Measurements from ENCODE around the gene CHD9. TPM values are rescaled to one million over a fixed set of nuclear protein-coding genes. Genes with fewer than 3 reads are reported as not detected.
A peak's percentile ranks its signal among the peaks of the same experiment; 100 is the strongest.

The CHD9 gene
- total RNA-seq, 4 donors from 2014 or later: 97.2 to 141 (median 108) TPM

DNA sequence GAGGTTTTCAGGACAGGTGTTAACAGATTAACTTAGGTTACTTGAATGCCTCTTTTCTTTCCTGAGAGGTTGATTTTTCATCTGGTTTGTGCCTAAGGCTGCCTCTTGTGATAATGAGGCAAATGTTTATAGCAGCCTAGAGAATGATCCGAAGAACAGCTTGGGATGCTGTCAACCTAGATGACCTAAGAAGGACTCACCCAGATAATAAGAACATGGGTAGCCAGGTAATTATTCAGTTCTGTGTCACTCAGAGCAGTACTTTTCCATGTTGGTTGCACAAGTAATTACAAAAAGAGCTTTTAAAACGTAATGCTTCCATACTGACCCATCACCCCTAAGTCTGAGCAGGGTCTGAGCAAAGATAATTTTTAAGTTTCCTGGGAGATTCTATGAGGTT, 60.3 kb downstream of the CHD9 start:
- DNase-seq: no peak
- TF ChIP-seq, protein P1, sequence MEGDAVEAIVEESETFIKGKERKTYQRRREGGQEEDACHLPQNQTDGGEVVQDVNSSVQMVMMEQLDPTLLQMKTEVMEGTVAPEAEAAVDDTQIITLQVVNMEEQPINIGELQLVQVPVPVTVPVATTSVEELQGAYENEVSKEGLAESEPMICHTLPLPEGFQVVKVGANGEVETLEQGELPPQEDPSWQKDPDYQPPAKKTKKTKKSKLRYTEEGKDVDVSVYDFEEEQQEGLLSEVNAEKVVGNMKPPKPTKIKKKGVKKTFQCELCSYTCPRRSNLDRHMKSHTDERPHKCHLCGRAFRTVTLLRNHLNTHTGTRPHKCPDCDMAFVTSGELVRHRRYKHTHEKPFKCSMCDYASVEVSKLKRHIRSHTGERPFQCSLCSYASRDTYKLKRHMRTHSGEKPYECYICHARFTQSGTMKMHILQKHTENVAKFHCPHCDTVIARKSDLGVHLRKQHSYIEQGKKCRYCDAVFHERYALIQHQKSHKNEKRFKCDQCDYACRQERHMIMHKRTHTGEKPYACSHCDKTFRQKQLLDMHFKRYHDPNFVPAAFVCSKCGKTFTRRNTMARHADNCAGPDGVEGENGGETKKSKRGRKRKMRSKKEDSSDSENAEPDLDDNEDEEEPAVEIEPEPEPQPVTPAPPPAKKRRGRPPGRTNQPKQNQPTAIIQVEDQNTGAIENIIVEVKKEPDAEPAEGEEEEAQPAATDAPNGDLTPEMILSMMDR (IDR thresholded peaks at IDR 0.05): no peak
- TF ChIP-seq POLR2A (IDR thresholded peaks at IDR 0.05): no peak
- no peaks in the 10 kb centered on the region for H3K9me3 ChIP-seq
- no peak overlapping the region for H3K27ac ChIP-seq
- intact Hi-C loops (cut with DNase I): no loop called here
- no peak overlapping the region for H3K4me3 ChIP-seq (replicated peaks in 1 of 3)
- 96 to 98% methylated on average over 2 of the region's 2 CpGs for WGBS, 2 donors
- no peaks in the 10 kb centered on the region for H3K27me3 ChIP-seq
- peaks cover 0 to 16% of the 10 kb centered on the region in 2 donors for H3K4me1 ChIP-seq
- no peaks in the 10 kb centered on the region for H3K36me3 ChIP-seq

DNA sequence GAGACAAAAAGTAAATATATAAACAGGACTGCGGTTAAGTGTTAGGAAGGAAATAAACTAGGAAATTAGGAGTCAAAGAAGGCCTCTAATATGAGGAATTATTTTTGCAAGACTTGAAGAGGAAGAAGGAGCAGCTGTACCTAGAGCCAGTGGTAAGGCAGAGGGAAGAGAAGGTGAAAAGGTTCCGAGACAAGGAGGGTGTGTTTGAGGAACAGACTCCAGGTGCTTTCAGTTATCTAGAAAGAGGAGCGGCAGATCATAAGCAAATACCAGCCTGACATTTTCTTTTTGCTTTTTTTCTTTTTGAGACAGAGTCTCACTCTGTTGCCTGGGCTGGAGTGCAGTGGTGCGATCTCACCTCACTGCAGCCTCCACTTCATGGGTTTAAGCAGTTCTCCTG, 61.0 kb downstream of the CHD9 start:
- Histone ChIP-seq H3K9me3 (no peaks in the 10 kb centered on the region), H3K4me1 (peaks cover 0 to 16% of the 10 kb centered on the region in 2 donors), H3K27ac (no peak overlapping the region), H3K36me3 (no peaks in the 10 kb centered on the region), H3K27me3 (no peaks in the 10 kb centered on the region), H3K4me3 (replicated peaks in 1 of 3) (no peak overlapping the region)
- DNase-seq: no peak
- TF ChIP-seq, protein P1 (IDR thresholded peaks at IDR 0.05): no peak
- no peak for TF ChIP-seq POLR2A (IDR thresholded peaks at IDR 0.05)
- intact Hi-C loops (cut with DNase I): no loop called here
- 96% methylated on average over 4 of the region's 4 CpGs for WGBS, 2 donors

DNA sequence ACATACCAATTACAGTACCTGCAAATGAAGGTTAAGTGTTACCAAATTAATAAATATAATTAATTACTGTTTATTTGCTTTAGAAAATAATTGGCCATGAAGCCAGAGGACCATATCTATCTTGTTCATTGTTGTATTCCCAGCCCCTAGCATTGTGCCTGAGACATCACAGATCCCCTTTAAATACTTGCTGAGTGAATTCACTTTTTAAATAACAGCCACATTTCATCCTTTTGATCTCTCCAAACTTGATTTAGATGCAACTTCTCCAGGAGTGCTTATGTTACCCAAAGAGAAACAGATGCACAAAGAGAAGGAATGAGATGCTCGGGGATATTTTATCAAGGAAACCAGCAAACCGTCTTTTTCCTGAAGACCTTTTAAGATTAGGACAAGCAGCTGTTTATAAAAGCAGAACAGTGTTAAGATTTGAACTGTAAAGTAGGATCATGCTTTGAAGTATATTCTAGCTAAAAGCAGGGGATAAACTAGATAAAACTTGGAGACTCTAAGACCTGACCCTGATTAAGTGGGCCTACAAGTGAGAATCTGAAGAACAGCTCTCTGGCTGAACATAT, 66.3 kb downstream of the CHD9 start:
- peak overlapping the region; percentile 17 to 75 (median 41) for H3K27ac ChIP-seq
- no peaks in the 10 kb centered on the region for H3K36me3 ChIP-seq
- DNase-seq: no peak
- peaks cover 0 to 7% of the 10 kb centered on the region in 2 donors for H3K4me1 ChIP-seq
- H3K27me3 ChIP-seq: no peaks in the 10 kb centered on the region
- 65 to 68% methylated on average over 2 of the region's 2 CpGs for WGBS, 2 donors
- no peak overlapping the region for H3K4me3 ChIP-seq (replicated peaks in 1 of 3)
- H3K9me3 ChIP-seq: no peaks in the 10 kb centered on the region
- intact Hi-C loops (cut with DNase I): loop anchor here (10.0 kb wide), 1 partner anchor 66 kb away; the partner anchor contains the start of genes CHD9 and CHD9NB
- TF ChIP-seq, protein P1 (IDR thresholded peaks at IDR 0.05): no peak
- TF ChIP-seq POLR2A (IDR thresholded peaks at IDR 0.05): no peak

DNA sequence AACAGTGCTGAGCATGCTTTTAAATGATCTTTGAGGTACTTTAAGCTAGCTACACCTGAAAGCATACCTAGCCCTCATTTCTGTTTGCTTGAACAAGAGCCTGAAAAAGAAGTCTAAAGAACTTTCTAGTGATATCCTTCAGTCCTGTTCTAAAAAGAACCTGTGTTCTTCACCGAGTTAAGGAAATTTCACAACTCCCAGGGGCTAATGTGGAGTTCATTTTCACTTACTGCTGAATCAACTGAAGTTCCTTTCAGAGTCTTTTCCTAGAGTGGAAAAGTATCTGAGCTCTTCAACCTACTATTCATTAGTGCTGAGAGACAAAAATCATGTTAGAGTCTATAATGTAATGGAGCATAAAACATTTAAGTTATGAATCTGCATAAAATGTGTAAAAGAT, 66.9 kb downstream of the CHD9 start:
- Histone ChIP-seq H3K36me3 (no peaks in the 10 kb centered on the region), H3K27me3 (no peaks in the 10 kb centered on the region), H3K9me3 (no peaks in the 10 kb centered on the region), H3K4me3 (replicated peaks in 1 of 3) (no peak overlapping the region), H3K4me1 (peaks cover 0 to 7% of the 10 kb centered on the region in 2 donors), H3K27ac (peak overlapping the region; percentile 17 to 75 (median 41))
- DNase-seq: no peak
- TF ChIP-seq, protein P1 (IDR thresholded peaks at IDR 0.05): no peak
- TF ChIP-seq POLR2A (IDR thresholded peaks at IDR 0.05): no peak
- 0 to 12% methylated on average over 1 of the region's 1 CpG for WGBS, 2 donors
- intact Hi-C loops (cut with DNase I): loop anchor here (10.0 kb wide), 1 partner anchor 67 kb away; the partner anchor contains the start of genes CHD9 and CHD9NB

DNA sequence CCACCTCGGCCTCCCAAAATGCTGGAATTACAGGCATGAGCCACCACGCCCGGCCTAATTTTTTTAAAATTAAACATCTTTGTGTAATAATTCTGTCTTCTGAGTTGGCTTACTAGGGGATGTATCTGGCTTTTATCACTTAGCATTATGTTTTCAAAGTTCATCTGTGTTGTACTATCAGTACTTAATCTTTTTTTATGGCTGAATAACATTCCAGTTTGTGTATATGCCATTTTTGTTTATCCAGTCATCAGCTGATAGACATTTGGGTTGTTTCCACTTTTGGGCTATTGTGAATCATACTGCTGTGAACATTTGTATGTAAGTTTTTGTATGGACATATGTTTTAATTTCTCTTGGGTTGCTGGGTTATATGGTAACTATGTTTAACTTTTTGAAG, 69.0 kb downstream of the CHD9 start:
- intact Hi-C loops (cut with DNase I): loop anchor here (10.0 kb wide), 1 partner anchor 69 kb away; the partner anchor contains the start of genes CHD9 and CHD9NB
- no peak overlapping the region for H3K4me3 ChIP-seq (replicated peaks in 1 of 3)
- no peak for DNase-seq
- peaks cover 0 to 7% of the 10 kb centered on the region in 2 donors for H3K4me1 ChIP-seq
- H3K36me3 ChIP-seq: no peaks in the 10 kb centered on the region
- TF ChIP-seq, protein P1 (IDR thresholded peaks at IDR 0.05): no peak
- 90 to 95% methylated on average over 3 of the region's 3 CpGs for WGBS, 2 donors
- H3K9me3 ChIP-seq: no peaks in the 10 kb centered on the region
- no peak overlapping the region for H3K27ac ChIP-seq
- no peaks in the 10 kb centered on the region for H3K27me3 ChIP-seq

All from thyroid gland (tissue), 4 donors.